GM23338 (cell line): ENCODE measurements around the gene IFITM10. TPM values are rescaled to one million over a fixed set of nuclear protein-coding genes. Genes with fewer than 3 reads are reported as not detected.

Experiments
- ATAC-seq: fragments of 200-7000 bp; cut with Tn5 transposase; 3 replicates; pipeline ENCODE4 v1.9.1; 2020
- DNase-seq: peaks from one replicate; pipeline ENCODE4 v3.0.0-alpha.2; 2015; ENCODE audit warnings: low spot score
- H2AFZ ChIP-seq: fragments of 200-600 bp; sonication (generic); 2 replicates; pipeline ENCODE4 v1.8.0; 2016; ENCODE audit warnings: antibody characterized with exemption, mild to moderate bottlenecking, moderate library complexity
- H3F3A ChIP-seq: fragments of 200-600 bp; sonication (generic); replicated peaks from 2 replicates; pipeline ENCODE4 v1.8.0; 2017; ENCODE audit warnings: antibody characterized with exemption, mixed run types, low read depth
- H3K27ac ChIP-seq: fragments of 200-600 bp; sonication (generic); 2 replicates; pipeline ENCODE4 v1.6.1; 2016; ENCODE audit warnings: low read depth
- H3K27me3 ChIP-seq: fragments of 200-600 bp; sonication (generic); 2 replicates; pipeline ENCODE4 v1.8.0; 2016; ENCODE audit warnings: mild to moderate bottlenecking, mixed run types, moderate library complexity; ENCODE audit not compliant: insufficient read depth
- H3K36me3 ChIP-seq: fragments of 200-600 bp; sonication (generic); 2 replicates; pipeline ENCODE4 v1.8.0; 2016; ENCODE audit warnings: mild to moderate bottlenecking; ENCODE audit not compliant: insufficient read depth
- H3K4me1 ChIP-seq: fragments of 200-600 bp; sonication (generic); 2 replicates; pipeline ENCODE4 v1.8.0; 2016; ENCODE audit warnings: mild to moderate bottlenecking, moderate library complexity; ENCODE audit not compliant: insufficient read depth
- H3K4me2 ChIP-seq: fragments of 200-600 bp; sonication (generic); 2 replicates; pipeline ENCODE4 v1.7.1; 2017; ENCODE audit warnings: mixed run types
- H3K4me3 ChIP-seq: fragments of 200-600 bp; sonication (generic); 2 replicates; pipeline ENCODE4 v1.6.1; 2016; ENCODE audit warnings: mixed run types
- H3K79me2 ChIP-seq: fragments of 200-600 bp; sonication (generic); replicated peaks from 2 replicates; pipeline ENCODE4 v1.8.0; 2017; ENCODE audit warnings: mild to moderate bottlenecking; ENCODE audit not compliant: insufficient read depth
- H3K9me2 ChIP-seq: fragments of 200-600 bp; sonication (generic); 2 replicates; pipeline ENCODE4 v1.8.0; 2017; ENCODE audit not compliant: insufficient read depth
- H4K20me1 ChIP-seq: fragments of 200-600 bp; sonication (generic); replicated peaks from 2 replicates; pipeline ENCODE4 v1.8.0; 2017; ENCODE audit warnings: mild to moderate bottlenecking; ENCODE audit not compliant: insufficient read depth
- H3K27ac Mint-ChIP-seq: 2 replicates; pipeline ENCODE4 v1.8.0; 2020; ENCODE audit warnings: inconsistent platforms, mild to moderate bottlenecking, moderate library complexity, mixed read lengths
- H3K27me3 Mint-ChIP-seq: 3 replicates; pipeline ENCODE4 v1.8.0; 2022; ENCODE audit warnings: low read depth, mild to moderate bottlenecking, moderate library complexity, mixed read lengths, inconsistent platforms; ENCODE audit not compliant: insufficient read depth, poor library complexity
- H3K36me3 Mint-ChIP-seq: 3 replicates; pipeline ENCODE4 v1.8.0; 2021; ENCODE audit warnings: low read depth, mild to moderate bottlenecking, inconsistent platforms, moderate library complexity, mixed read lengths
- H3K4me1 Mint-ChIP-seq: 3 replicates; pipeline ENCODE4 v1.8.0; 2020; ENCODE audit warnings: mild to moderate bottlenecking, inconsistent platforms, mixed read lengths
- H3K4me3 Mint-ChIP-seq: 3 replicates; pipeline ENCODE4 v1.8.0; 2021; ENCODE audit warnings: moderate library complexity, mild to moderate bottlenecking, inconsistent platforms, mixed read lengths
- H3K9me3 Mint-ChIP-seq: 3 replicates; pipeline ENCODE4 v1.8.0; 2020; ENCODE audit warnings: moderate library complexity, mild to moderate bottlenecking, inconsistent platforms, mixed read lengths
- CREB1 ChIP-seq: fragments of 250-450 bp; sonication (Bioruptor Pico); IDR thresholded peaks from 2 replicates; pipeline ENCODE4 v1.5.0; 2020; ENCODE audit warnings: low read depth, mild to moderate bottlenecking, moderate library complexity
- STAT1 ChIP-seq: IDR thresholded peaks from one replicate; pipeline ENCODE4 v1.6.1; 2016; ENCODE audit warnings: antibody characterized with exemption; ENCODE audit not compliant: unreplicated experiment
- ZNF114 ChIP-seq: fragments of 250-450 bp; sonication (Bioruptor Pico); IDR thresholded peaks from 2 replicates; pipeline ENCODE4 v1.5.0; 2020; ENCODE audit warnings: mild to moderate bottlenecking, moderate library complexity
- polyA plus RNA-seq: library from polyadenylated mRNA; unstranded; fragments of >200 nt; fragmentation: Nextera tagmentation; extraction: Ambion mirVana; gene quantifications from 2 replicates; pipeline ENCODE4 v1.2.1, GENCODE V29; 2016
- total RNA-seq: library from RNA; depleted of rRNA; stranded (reverse); fragments of >200 nt; shearing (Covaris generic); gene quantifications from 2 replicates; pipeline ENCODE4 v1.2.3, GENCODE V29; 2014
- TF ChIP-seq, protein P1 (sequence below): fragments of 250-450 bp; sonication (Bioruptor Pico); IDR thresholded peaks from 2 replicates; pipeline ENCODE4 v1.5.0; 2020; ENCODE audit warnings: mild to moderate bottlenecking, moderate library complexity
- TF ChIP-seq, protein P2 (sequence below): IDR thresholded peaks from 2 replicates; pipeline ENCODE4 v1.6.1; 2016; ENCODE audit warnings: antibody characterized with exemption
- TF ChIP-seq, protein P3 (sequence below), 2 experiments: fragments of 200-600 bp in 1 of 2; sonication (generic) in 1 of 2; conservative IDR thresholded peaks; 2 replicates each; pipeline versions ENCODE4 v1.5.1 to v1.6.1; 2016 to 2017; ENCODE audit warnings: antibody characterized with exemption in 2 of 2, low read depth in 2 of 2, mild to moderate bottlenecking in 2 of 2, moderate library complexity in 1 of 2

Gene IFITM10
- total and polyA plus RNA-seq, 2 experiments from 2014 or later, result 0.06 TPM; not detected in 1

DNA sequence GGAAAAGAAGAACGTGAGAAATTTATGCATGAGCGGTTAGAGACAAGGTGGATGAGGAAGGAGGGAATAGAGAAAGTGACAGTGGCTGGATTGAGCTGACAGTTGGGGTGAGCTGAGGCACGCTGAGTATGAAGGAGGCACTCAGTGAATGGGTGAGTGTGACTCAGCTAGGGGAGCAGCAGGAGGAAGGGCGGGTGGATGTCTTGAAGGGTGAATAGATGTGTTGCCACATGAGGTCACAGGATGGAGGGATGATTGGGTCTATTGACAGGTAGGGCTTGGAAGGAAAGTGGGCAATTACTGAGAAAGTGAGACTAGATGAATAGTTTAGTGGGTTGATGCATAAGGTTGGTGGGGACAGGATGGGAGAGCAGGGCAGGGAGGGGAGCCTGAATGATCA lies 8.0 kb downstream of the IFITM10 start (continued):
- TF ChIP-seq, protein P1, sequence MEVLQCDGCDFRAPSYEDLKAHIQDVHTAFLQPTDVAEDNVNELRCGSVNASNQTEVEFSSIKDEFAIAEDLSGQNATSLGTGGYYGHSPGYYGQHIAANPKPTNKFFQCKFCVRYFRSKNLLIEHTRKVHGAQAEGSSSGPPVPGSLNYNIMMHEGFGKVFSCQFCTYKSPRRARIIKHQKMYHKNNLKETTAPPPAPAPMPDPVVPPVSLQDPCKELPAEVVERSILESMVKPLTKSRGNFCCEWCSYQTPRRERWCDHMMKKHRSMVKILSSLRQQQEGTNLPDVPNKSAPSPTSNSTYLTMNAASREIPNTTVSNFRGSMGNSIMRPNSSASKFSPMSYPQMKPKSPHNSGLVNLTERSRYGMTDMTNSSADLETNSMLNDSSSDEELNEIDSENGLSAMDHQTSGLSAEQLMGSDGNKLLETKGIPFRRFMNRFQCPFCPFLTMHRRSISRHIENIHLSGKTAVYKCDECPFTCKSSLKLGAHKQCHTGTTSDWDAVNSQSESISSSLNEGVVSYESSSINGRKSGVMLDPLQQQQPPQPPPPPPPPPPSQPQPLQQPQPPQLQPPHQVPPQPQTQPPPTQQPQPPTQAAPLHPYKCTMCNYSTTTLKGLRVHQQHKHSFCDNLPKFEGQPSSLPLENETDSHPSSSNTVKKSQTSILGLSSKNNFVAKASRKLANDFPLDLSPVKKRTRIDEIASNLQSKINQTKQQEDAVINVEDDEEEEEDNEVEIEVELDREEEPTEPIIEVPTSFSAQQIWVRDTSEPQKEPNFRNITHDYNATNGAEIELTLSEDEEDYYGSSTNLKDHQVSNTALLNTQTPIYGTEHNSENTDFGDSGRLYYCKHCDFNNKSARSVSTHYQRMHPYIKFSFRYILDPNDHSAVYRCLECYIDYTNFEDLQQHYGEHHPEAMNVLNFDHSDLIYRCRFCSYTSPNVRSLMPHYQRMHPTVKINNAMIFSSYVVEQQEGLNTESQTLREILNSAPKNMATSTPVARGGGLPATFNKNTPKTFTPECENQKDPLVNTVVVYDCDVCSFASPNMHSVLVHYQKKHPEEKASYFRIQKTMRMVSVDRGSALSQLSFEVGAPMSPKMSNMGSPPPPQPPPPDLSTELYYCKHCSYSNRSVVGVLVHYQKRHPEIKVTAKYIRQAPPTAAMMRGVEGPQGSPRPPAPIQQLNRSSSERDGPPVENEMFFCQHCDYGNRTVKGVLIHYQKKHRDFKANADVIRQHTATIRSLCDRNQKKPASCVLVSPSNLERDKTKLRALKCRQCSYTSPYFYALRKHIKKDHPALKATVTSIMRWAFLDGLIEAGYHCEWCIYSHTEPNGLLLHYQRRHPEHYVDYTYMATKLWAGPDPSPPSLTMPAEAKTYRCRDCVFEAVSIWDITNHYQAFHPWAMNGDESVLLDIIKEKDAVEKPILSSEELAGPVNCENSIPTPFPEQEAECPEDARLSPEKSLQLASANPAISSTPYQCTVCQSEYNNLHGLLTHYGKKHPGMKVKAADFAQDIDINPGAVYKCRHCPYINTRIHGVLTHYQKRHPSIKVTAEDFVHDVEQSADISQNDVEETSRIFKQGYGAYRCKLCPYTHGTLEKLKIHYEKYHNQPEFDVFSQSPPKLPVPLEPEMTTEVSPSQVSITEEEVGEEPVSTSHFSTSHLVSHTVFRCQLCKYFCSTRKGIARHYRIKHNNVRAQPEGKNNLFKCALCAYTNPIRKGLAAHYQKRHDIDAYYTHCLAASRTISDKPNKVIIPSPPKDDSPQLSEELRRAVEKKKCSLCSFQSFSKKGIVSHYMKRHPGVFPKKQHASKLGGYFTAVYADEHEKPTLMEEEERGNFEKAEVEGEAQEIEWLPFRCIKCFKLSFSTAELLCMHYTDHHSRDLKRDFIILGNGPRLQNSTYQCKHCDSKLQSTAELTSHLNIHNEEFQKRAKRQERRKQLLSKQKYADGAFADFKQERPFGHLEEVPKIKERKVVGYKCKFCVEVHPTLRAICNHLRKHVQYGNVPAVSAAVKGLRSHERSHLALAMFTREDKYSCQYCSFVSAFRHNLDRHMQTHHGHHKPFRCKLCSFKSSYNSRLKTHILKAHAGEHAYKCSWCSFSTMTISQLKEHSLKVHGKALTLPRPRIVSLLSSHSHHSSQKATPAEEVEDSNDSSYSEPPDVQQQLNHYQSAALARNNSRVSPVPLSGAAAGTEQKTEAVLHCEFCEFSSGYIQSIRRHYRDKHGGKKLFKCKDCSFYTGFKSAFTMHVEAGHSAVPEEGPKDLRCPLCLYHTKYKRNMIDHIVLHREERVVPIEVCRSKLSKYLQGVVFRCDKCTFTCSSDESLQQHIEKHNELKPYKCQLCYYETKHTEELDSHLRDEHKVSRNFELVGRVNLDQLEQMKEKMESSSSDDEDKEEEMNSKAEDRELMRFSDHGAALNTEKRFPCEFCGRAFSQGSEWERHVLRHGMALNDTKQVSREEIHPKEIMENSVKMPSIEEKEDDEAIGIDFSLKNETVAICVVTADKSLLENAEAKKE (CRISPR knock-in tag), result no peak
- TF ChIP-seq, protein P2, sequence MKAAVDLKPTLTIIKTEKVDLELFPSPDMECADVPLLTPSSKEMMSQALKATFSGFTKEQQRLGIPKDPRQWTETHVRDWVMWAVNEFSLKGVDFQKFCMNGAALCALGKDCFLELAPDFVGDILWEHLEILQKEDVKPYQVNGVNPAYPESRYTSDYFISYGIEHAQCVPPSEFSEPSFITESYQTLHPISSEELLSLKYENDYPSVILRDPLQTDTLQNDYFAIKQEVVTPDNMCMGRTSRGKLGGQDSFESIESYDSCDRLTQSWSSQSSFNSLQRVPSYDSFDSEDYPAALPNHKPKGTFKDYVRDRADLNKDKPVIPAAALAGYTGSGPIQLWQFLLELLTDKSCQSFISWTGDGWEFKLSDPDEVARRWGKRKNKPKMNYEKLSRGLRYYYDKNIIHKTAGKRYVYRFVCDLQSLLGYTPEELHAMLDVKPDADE, result no peak
- TF ChIP-seq, protein P3, sequence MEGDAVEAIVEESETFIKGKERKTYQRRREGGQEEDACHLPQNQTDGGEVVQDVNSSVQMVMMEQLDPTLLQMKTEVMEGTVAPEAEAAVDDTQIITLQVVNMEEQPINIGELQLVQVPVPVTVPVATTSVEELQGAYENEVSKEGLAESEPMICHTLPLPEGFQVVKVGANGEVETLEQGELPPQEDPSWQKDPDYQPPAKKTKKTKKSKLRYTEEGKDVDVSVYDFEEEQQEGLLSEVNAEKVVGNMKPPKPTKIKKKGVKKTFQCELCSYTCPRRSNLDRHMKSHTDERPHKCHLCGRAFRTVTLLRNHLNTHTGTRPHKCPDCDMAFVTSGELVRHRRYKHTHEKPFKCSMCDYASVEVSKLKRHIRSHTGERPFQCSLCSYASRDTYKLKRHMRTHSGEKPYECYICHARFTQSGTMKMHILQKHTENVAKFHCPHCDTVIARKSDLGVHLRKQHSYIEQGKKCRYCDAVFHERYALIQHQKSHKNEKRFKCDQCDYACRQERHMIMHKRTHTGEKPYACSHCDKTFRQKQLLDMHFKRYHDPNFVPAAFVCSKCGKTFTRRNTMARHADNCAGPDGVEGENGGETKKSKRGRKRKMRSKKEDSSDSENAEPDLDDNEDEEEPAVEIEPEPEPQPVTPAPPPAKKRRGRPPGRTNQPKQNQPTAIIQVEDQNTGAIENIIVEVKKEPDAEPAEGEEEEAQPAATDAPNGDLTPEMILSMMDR (conservative IDR thresholded peaks at IDR 0.05; ENCODE audit: low read depth in 2 of 2), result no peak
- TF ChIP-seq ZNF114 (CRISPR knock-in tag) (no peak), CREB1 (no peak), STAT1 (no peak)

DNA sequence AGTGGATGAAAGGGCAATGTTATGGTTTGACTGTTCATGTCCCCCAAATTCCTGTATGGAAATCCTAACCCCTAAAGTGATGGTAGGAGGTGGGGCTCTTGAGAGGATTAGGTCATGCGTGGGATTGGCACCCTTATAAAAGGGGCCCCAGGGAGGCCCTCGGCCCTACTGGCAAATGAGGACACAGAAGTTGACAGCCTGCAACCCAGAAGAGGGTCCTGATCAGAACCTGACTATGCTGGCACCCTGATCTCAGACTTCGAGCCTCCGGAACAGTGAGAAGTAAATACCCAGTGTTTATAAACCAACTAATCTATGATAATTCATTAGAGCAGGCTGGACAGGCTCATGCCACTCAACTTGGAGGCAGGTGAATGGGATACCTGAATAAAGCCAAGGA lies 8.7 kb downstream of the IFITM10 start:
- Mint-ChIP-seq H3K4me1 (no peaks in the 10 kb centered on the region), H3K27ac (no peak overlapping the region), H3K36me3 (peaks cover 2% of the 10 kb centered on the region; the same call in 2 of the 3 replicates), H3K4me3 (no peak overlapping the region), H3K9me3 (peaks cover 9% of the 10 kb centered on the region), H3K27me3 (peaks cover 19% of the 10 kb centered on the region)
- Histone ChIP-seq H3K4me1 (no peaks in the 10 kb centered on the region), H3K9me2 (0 out of 2 replicates have a peak, but pooled peaks cover 6% of the 10 kb centered on the region), H4K20me1 (no peaks in the 10 kb centered on the region), H3K4me3 (no peak overlapping the region), H2AFZ (no peak overlapping the region), H3K4me2 (no peak overlapping the region), H3K27me3 (no peaks in the 10 kb centered on the region; the same call in 1 of the 2 replicates), H3K27ac (no peak overlapping the region), H3K79me2 (no peaks in the 10 kb centered on the region), H3K36me3 (no peaks in the 10 kb centered on the region), H3F3A (peaks cover 9% of the 10 kb centered on the region; the same call in 1 of the 2 replicates)
- TF ChIP-seq, protein P1 (CRISPR knock-in tag), result no peak
- no peak for DNase-seq
- no peak for ATAC-seq
